SW 1271 (cell line): ENCODE data around the gene TAB2.

Experiments
- DNase-seq, 2 experiments: peaks; one replicate each; lab custom pipeline; 2025; lab: John Stamatoyannopoulos, UW

TAB2 gene

GRCh38 chr6:149419696-149420404 is 102.3 kb downstream of the TAB2 start:
- DNase-seq, result no peak

GRCh38 chr6:149421132-149421531 is 103.6 kb downstream of the TAB2 start:
- no peak for DNase-seq

GRCh38 chr6:149422581-149422980 is 105.1 kb downstream of the TAB2 start:
- DNase-seq, result no peak

GRCh38 chr6:149423964-149424440 is 106.5 kb downstream of the TAB2 start:
- DNase-seq, result no peak

GRCh38 chr6:149425224-149425623 is 107.7 kb downstream of the TAB2 start:
- DNase-seq, result no peak

GRCh38 chr6:149425754-149426153 is 108.2 kb downstream of the TAB2 start:
- no peak for DNase-seq

- DNase-seq, result no peak
Observed at GRCh38 chr6:149428606-149429005, 111.1 kb downstream of the TAB2 start.

GRCh38 chr6:149429427-149430360 is 112.2 kb downstream of the TAB2 start:
- DNase-seq, result no peak

- peak; percentile 44 to 83 for DNase-seq
Observed at GRCh38 chr6:149431905-149432775, 114.6 kb downstream of the TAB2 start.

GRCh38 chr6:149433405-149433804 is 115.9 kb downstream of the TAB2 start:
- DNase-seq, result no peak

- DNase-seq, result no peak
Observed at GRCh38 chr6:149433881-149434280, 116.4 kb downstream of the TAB2 start.

GRCh38 chr6:149435919-149436586 is 118.5 kb downstream of the TAB2 start:
- no peak for DNase-seq

- DNase-seq, result no peak
Observed at GRCh38 chr6:149436647-149437046, 119.1 kb downstream of the TAB2 start.

GRCh38 chr6:149437212-149437611 is 119.7 kb downstream of the TAB2 start:
- DNase-seq, result no peak

GRCh38 chr6:149438855-149439254 is 121.3 kb downstream of the TAB2 start:
- DNase-seq, result no peak

- DNase-seq, result no peak
Observed at GRCh38 chr6:149439626-149440025, 122.1 kb downstream of the TAB2 start.

GRCh38 chr6:149440735-149441671 is 123.5 kb downstream of the TAB2 start:
- DNase-seq, result no peak

GRCh38 chr6:149441740-149442139 is 124.2 kb downstream of the TAB2 start:
- DNase-seq, result no peak

GRCh38 chr6:149443411-149444181 is 126.1 kb downstream of the TAB2 start:
- no peak for DNase-seq
